Psoas muscle (tissue), 8 donors: ENCODE data around the gene TBCD. TPM values are rescaled to one million over a fixed set of nuclear protein-coding genes. Genes with fewer than 3 reads are reported as not detected.

Source experiments
- ATAC-seq, 4 donors: fragments of 200-7000 bp; cut with Tn5 transposase; one replicate each; pipeline ENCODE4 v1.9.1; 2020; ENCODE audit warnings: moderate library complexity in 3 of 4, mild to moderate bottlenecking in 2 of 4
- DNase-seq, 2 donors: peaks; one replicate each; pipeline ENCODE4 v3.0.0-alpha.2; 2020
- H3K27ac ChIP-seq: fragments of 200-600 bp; one replicate; pipeline ENCODE4 v1.8.0; 2022
- H3K27me3 ChIP-seq, 3 donors: fragments of 200-600 bp in 1 of 3; one replicate each; pipeline versions ENCODE4 v1.6.1 to v1.8.0; 2013 to 2022; ENCODE audit warnings: low read length in 2 of 3, mild to moderate bottlenecking in 2 of 3, moderate library complexity in 1 of 3; ENCODE audit not compliant: insufficient read depth in 3 of 3
- H3K36me3 ChIP-seq, 2 donors: fragments of 200-600 bp in 1 of 2; one replicate each; pipeline versions ENCODE4 v1.6.1 to v1.8.0; 2013 to 2022; ENCODE audit warnings: low read depth in 1 of 2, mild to moderate bottlenecking in 1 of 2, moderate library complexity in 1 of 2; ENCODE audit not compliant: insufficient read depth in 1 of 2
- H3K4me1 ChIP-seq: fragments of 200-600 bp; one replicate; pipeline ENCODE4 v1.8.0; 2022
- H3K4me3 ChIP-seq: fragments of 200-600 bp; one replicate; pipeline ENCODE4 v1.8.0; 2022; ENCODE audit warnings: mild to moderate bottlenecking
- H3K9me3 ChIP-seq: fragments of 200-600 bp; one replicate; pipeline ENCODE4 v1.8.0; 2022
- CTCF ChIP-seq: fragments of 200-600 bp; IDR thresholded peaks from one replicate; pipeline ENCODE4 v1.8.0; 2022; ENCODE audit warnings: antibody characterized with exemption
- WGBS, 3 donors: extraction: QIAGEN DNeasy Blood & Tissue Kit; methylation state at CpG; one replicate each; pipeline versions ENCODE4 v1.1.6 to v1.1.7; 2013; 5-methylcytosine and 5-hydroxymethylcytosine counted together
- intact Hi-C, 2 donors: fragments of 100-400 bp; cut with DNase I; formaldehyde crosslinking; loops; one replicate each; pipeline versions ENCODE4 v1.11.0 to v1.14.2; 2022
- polyA plus RNA-seq, 3 donors: library from polyadenylated mRNA; stranded (reverse); fragments of 200-250 nt; gene quantifications; one replicate each; pipeline ENCODE4 v1.2.3, GENCODE V29; 2013
- total RNA-seq, 4 donors: library from RNA; stranded (reverse); fragmentation: NEBNext Ultra II Directional in 2 of 4; extraction: Animal tissue kit (Norgen Biotek cat#: 25700) in 2 of 4; gene quantifications; one replicate each; pipeline versions ENCODE4 v1.2.1 to v1.2.4, GENCODE V29; 2021 to 2023
- donor health status: healthy with polysubstance abuse.
- donor health status: DM: no; HTN: no; CAD: no; lungs with moderate emphysema.
- donor health status: Bipolar disorder and iron deficiency.
- donor health status: healthy.
- donor health status: DM: yes; HTN: yes; CAD: no.
- donor health status: DM: no; HTN: no; CAD: no.
- donor health status: DM: no; HTN: no; CAD: no.
- donor health status: DM: yes; HTN: yes; CAD: no.

TBCD gene
- total and polyA plus RNA-seq, 7 donors: 28.2 to 65.0 (median 36.5) TPM

- WGBS, 3 donors: 95 to 97% (median 95%) methylated on average over 10 of the region's 10 CpGs
- no peak overlapping the region for H3K4me3 ChIP-seq
Observed at GRCh38 chr17:82726427-82726826, 25.4 kb upstream of the TBCD start.

GRCh38 chr17:82729479-82730260, 22.2 kb upstream of the TBCD start:
- peaks cover 5 to 64% of the 10 kb centered on the region in 2 donors for H3K36me3 ChIP-seq
- peaks cover 5% of the 10 kb centered on the region for H3K9me3 ChIP-seq
- H3K27ac ChIP-seq: no peak overlapping the region
- no peaks in the 10 kb centered on the region for H3K27me3 ChIP-seq
- TF ChIP-seq CTCF: no peak
- intact Hi-C loops: no loop called here
- H3K4me3 ChIP-seq: no peak overlapping the region
- H3K4me1 ChIP-seq: no peaks in the 10 kb centered on the region
- 86 to 88% (median 88%) methylated on average over 46 to 48 of the region's 48 CpGs for WGBS, 3 donors
- DNase-seq (no peak), ATAC-seq (peak in 1 of 4 donors; percentile 9)

More at GRCh38 chr17:82726427-82726826, 25.4 kb upstream of the TBCD start:
- Histone ChIP-seq H3K27ac (no peak overlapping the region), H3K36me3 (peaks cover 5 to 85% of the 10 kb centered on the region in 2 donors), H3K27me3 (no peaks in the 10 kb centered on the region), H3K4me1 (no peaks in the 10 kb centered on the region), H3K9me3 (no peaks in the 10 kb centered on the region)
- ATAC-seq (no peak), DNase-seq (no peak)
- intact Hi-C loops: no loop called here
- no peak for TF ChIP-seq CTCF

GRCh38 chr17:82732118-82732743, 19.6 kb upstream of the TBCD start:
- TF ChIP-seq CTCF: no peak
- Histone ChIP-seq H3K27ac (no peak overlapping the region), H3K27me3 (no peaks in the 10 kb centered on the region), H3K9me3 (peaks cover 5% of the 10 kb centered on the region), H3K4me3 (no peak overlapping the region), H3K4me1 (peaks cover 10% of the 10 kb centered on the region), H3K36me3 (peaks cover 0 to 48% of the 10 kb centered on the region in 2 donors)
- DNase-seq (no peak), ATAC-seq (no peak)
- intact Hi-C loops: no loop called here
- WGBS, 3 donors: 92 to 95% (median 93%) methylated on average over 12 to 13 of the region's 13 CpGs

GRCh38 chr17:82734987-82735866, 16.6 kb upstream of the TBCD start, which contains the start of gene FN3K:
TSS of gene FN3K (plus strand) at chr17:82735615. CDS start at chr17:82735637, 22 bp downstream.
- intact Hi-C loops: no loop called here
- peak; percentile 72 to 82 (median 75) for ATAC-seq
- peaks cover 14% of the 10 kb centered on the region for H3K4me1 ChIP-seq
- TF ChIP-seq CTCF: no peak
- peak within 1 kb of the TSS; percentile 73 for H3K27ac ChIP-seq
- DNase-seq: peak; percentile 74 to 83
- H3K27me3 ChIP-seq: no peaks in the 10 kb centered on the region
- 2 to 7% (median 3%) methylated on average over 52 to 101 of the region's 101 CpGs for WGBS, 3 donors
- peaks cover 5% of the 10 kb centered on the region for H3K9me3 ChIP-seq
- peak within 1 kb of the TSS; percentile 75 for H3K4me3 ChIP-seq
- H3K36me3 ChIP-seq: peaks cover 0 to 43% of the 10 kb centered on the region in 2 donors
